GM13976 (cell line): ENCODE data around the gene SP1.
"Not testable (repeated sequence)": the region's sequence is repeated elsewhere in the genome, so short reads cannot be mapped to it uniquely, and the experiment has no call there.

Experiments used
- DNase-seq: peaks from one replicate; pipeline ENCODE4 v3.0.0; 2012; ENCODE audit warnings: low spot score
- CTCF ChIP-seq: IDR thresholded peaks from 2 replicates; pipeline ENCODE4 v1.5.1; 2012; ENCODE audit warnings: borderline replicate concordance, mild to moderate bottlenecking; ENCODE audit not compliant: insufficient read depth; ENCODE audit errors: extremely low read depth, missing control alignments, control extremely low read depth
- in situ Hi-C: fragments of 300-500 bp; cut with MboI; formaldehyde crosslinking; loops from one replicate; pipeline ENCODE4 v1.12.0; 2022; ENCODE audit warnings: low sequenced_read_pairs, mixed read lengths, inconsistent platforms; ENCODE audit not compliant: unreplicated experiment

The SP1 gene

GRCh38 chr12:53355121-53355520, 24.9 kb upstream of the SP1 start:
- in situ Hi-C loops: no loop called here
- TF ChIP-seq CTCF: no peak
- DNase-seq: no peak

GRCh38 chr12:53358836-53359419, 21.0 kb upstream of the SP1 start:
- TF ChIP-seq CTCF: no peak
- DNase-seq: no peak
- in situ Hi-C loops: no loop called here

- DNase-seq, in situ Hi-C loops: not testable (repeated sequence)
Measured at GRCh38 chr12:53361638-53362037, 18.3 kb upstream of the SP1 start.

GRCh38 chr12:53365245-53365904, 14.6 kb upstream of the SP1 start:
- DNase-seq: no peak

GRCh38 chr12:53373554-53374133, 6.3 kb upstream of the SP1 start:
- in situ Hi-C loops, DNase-seq: not testable (repeated sequence)

More at GRCh38 chr12:53365245-53365904, 14.6 kb upstream of the SP1 start:
- no peak for TF ChIP-seq CTCF
- in situ Hi-C loops: no loop called here

- DNase-seq, in situ Hi-C loops: not testable (repeated sequence)
Measured at GRCh38 chr12:53374277-53374676, 5.7 kb upstream of the SP1 start.

- no peak for DNase-seq
- no peak for TF ChIP-seq CTCF
- in situ Hi-C loops: no loop called here
Measured at GRCh38 chr12:53376747-53377146, 3.2 kb upstream of the SP1 start.

GRCh38 chr12:53378222-53378621, 1.8 kb upstream of the SP1 start:
- TF ChIP-seq CTCF: no peak
- no peak for DNase-seq
- in situ Hi-C loops: no loop called here
